Mammary epithelial cell (primary cell): ENCODE results near the gene BICRA.

ENCODE experiments used
- EZH2 ChIP-seq: IDR thresholded peaks from 2 replicates; pipeline ENCODE4 v1.6.1; 2012; ENCODE audit warnings: low read length, inconsistent platforms, borderline replicate concordance
- TF ChIP-seq, protein P1 (sequence below), 2 donors: IDR thresholded peaks in 1 of 2; conservative IDR thresholded peaks in 1 of 2; 2 replicates each; pipeline ENCODE4 v1.5.1; 2011 to 2012; ENCODE audit warnings: inconsistent platforms in 2 of 2, low read length in 2 of 2, mild to moderate bottlenecking in 2 of 2, control low read depth in 1 of 2, low read depth in 1 of 2; ENCODE audit not compliant: insufficient read depth in 1 of 2; ENCODE audit errors: extremely low read depth in 1 of 2

GRCh38 chr19:47723581-47723940 is 114.6 kb downstream of the BICRA start:
- TF ChIP-seq, protein P1, sequence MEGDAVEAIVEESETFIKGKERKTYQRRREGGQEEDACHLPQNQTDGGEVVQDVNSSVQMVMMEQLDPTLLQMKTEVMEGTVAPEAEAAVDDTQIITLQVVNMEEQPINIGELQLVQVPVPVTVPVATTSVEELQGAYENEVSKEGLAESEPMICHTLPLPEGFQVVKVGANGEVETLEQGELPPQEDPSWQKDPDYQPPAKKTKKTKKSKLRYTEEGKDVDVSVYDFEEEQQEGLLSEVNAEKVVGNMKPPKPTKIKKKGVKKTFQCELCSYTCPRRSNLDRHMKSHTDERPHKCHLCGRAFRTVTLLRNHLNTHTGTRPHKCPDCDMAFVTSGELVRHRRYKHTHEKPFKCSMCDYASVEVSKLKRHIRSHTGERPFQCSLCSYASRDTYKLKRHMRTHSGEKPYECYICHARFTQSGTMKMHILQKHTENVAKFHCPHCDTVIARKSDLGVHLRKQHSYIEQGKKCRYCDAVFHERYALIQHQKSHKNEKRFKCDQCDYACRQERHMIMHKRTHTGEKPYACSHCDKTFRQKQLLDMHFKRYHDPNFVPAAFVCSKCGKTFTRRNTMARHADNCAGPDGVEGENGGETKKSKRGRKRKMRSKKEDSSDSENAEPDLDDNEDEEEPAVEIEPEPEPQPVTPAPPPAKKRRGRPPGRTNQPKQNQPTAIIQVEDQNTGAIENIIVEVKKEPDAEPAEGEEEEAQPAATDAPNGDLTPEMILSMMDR (conservative IDR thresholded peaks at IDR 0.05 in 1 of 2, IDR thresholded peaks at IDR 0.05 in 1 of 2; ENCODE audit: extremely low read depth in 1 of 2, insufficient read depth in 1 of 2, low read depth in 1 of 2, low read length in 2 of 2) = no peak
- no peak for TF ChIP-seq EZH2
